Daoy (cell line): ENCODE results near the gene INTS15. TPM values are rescaled to one million over a fixed set of nuclear protein-coding genes. Genes with fewer than 3 reads are reported as not detected.

Experiments used
- DNase-seq: peaks from one replicate; pipeline ENCODE4 v3.0.0-alpha.2; 2015; ENCODE audit warnings: low read depth
- total RNA-seq: library from RNA; depleted of rRNA; stranded (reverse); fragments of >200 nt; shearing (Covaris generic); gene quantifications from 2 replicates; pipeline ENCODE4 v1.2.3, GENCODE V29; 2014

INTS15 gene
- total RNA-seq, 1 experiment from 2014 or later: 13.9 TPM

GRCh38 chr7:6642239-6642839, 52.5 kb downstream of the INTS15 start:
- DNase-seq: no peak

DNA sequence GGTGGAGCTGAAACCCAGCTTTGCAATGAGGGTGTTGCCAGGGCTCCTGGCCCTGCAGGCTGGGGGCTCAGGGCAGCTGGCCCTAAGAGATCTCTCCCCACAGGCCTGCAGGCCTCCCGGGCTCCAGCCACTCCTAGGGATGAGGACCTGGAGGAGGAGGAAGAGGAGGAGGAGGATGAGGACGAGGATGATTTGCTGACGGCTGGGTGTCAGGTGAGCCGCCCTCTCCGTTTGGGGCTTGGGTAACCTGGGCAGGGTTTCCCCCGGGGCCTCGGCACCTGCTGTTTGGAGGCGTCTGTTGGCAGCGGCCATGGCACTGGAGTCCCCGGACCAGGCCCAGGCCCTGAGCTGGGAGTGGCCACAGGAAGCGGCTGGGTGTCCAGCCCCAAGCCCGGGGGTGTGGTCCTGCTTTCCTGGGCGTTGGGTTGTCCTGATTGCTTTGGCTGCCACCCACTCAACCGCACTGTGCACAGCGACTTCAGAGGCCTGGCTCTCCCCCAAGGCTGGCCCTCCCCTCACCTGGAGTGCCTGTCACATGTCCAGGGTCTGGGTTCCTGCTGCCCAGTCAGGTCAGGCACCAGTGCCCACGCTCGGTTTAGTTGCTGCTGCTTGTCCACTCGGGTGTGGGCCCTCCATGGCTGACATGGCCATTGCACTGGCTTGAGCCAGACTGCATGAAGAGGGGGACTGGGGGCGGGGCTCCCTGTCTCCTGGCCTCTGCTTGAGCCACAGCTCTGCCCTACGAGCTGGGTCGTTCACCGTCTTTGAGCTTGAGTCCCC, 53.2 kb downstream of the INTS15 start:
- DNase-seq: no peak

DNA sequence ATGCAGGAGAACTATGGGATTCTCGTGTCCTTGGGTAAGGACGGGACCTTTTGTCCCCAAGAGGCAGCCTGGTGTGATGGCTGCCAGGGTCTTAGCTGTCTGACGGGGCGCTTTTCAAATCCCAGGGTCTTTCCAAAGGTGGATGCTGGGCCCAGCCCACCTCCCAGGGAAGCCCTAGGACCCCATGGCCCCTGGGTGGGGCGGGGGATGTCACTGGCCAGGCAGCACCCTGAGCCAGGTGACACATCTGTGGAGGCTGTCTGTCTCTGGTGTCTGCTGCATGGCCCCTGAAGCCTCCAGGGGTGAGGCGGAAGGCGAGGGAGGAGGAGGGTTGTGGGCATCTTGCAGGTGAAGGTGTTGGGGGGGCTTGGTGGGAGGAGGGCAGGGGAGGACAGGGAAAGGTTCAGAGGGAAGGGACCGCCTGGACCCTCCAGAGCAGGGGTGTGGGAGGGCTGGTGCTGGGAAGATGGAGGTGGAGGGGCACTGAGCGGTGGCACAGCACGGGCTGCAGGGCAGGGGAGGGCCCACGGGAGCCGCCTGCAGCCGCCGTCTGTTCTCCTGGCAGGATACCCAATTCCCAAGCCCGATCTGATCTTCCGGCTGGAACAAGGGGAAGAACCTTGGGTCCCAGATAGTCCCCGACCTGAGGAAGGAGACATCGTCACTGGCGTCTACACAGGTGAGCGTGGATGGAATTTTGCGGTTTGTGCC, 54.2 kb downstream of the INTS15 start:
- no peak for DNase-seq

GRCh38 chr7:6644728-6645127, 54.9 kb downstream of the INTS15 start:
- DNase-seq: no peak

DNA sequence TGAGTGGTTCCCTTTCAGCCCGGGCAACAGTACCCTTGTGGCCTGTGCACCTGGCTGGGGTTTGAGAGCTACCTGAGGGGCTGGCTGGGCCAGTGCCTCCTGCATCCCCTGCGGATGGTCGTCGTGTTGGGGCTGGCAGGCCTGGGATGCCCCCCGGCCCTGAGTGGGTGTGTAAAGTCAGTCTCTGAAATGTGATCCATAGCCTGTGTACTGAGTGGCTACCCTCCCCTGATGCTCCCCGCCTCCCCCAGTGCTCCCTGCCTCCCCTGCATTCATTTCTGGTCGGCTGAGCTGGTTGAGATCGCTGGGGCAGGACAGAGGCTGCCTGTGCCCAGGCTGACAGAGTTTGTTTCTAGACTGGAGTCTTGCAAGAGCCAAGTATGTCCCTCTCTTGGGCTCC, 56.6 kb downstream of the INTS15 start:
- DNase-seq: no peak

GRCh38 chr7:6647080-6647479, 57.3 kb downstream of the INTS15 start:
- DNase-seq: no peak

DNA sequence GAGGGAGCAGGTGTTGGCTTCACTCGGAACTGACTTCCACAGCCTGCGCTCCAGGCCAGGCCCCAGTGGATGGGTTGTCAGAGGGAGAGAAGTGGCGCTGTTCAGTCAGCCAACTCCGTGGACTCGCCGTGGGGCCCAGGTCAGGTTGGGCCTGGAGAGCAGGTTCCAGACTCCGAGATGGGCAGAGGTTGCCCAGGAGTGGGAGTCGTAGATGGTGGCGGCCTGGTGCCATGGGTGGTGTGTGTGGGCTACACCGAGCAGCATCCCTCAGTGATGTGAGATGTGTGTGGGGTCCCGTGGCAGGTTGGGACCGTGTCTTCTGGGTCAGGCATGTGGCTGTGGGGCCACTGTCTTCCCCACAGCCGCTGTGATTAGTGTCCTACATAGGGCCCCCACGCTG, 57.7 kb downstream of the INTS15 start:
- no peak for DNase-seq

DNA sequence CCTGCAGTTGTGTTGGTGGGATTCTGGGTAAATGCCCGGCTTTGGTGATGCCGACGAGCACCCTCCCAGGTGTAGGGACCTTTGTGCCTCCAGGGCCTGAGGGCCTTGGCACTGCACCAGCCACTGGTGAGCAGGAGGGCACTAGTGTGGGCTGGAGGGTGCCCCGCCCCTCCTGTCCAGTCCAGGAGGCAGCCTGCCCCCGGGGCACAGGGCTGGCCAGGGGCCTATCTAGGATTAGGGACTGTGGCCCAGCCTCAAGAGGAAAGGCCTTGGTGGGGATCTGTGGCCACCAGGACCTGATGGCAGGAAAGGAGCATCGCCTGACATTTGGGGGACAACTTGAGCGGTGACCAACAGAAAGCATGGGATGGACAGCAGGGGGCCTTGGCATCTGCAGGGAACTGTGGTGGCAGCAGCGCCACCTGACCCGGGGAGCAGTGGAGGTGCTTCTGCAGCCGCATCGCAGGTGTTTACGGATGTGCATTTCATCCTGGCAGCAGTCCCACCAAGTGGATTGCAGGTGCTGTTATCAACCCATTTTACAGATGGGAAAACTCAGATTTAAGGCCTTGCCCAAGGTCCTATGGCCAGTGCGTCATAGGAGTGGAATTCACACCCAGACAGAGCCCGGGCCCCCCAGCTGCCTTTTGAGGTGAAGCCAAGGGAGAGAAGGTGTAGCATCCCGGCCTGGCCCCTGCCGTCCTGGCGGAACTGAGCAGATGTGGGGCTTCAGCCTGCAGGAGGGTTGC, 58.4 kb downstream of the INTS15 start:
- DNase-seq: no peak

DNA sequence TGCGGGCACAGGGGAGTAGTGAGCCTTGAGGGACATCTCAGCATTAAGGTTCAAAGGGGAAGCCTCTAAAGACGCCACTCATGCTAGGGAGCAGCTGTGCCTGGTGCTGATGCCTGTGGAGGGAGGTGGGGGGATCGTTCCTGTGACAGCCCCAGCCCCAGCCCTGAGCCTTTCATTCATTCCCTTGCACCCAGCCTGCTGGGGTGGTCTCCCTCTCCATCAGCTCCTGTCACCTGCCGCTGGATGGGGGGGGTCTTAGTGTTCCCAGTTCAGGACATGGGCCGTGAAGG, 58.9 kb downstream of the INTS15 start:
- DNase-seq: no peak

- no peak for DNase-seq
Observed at GRCh38 chr7:6649241-6649961, 59.6 kb downstream of the INTS15 start.

- no peak for DNase-seq
Observed at GRCh38 chr7:6650086-6650485, 60.3 kb downstream of the INTS15 start.

DNA sequence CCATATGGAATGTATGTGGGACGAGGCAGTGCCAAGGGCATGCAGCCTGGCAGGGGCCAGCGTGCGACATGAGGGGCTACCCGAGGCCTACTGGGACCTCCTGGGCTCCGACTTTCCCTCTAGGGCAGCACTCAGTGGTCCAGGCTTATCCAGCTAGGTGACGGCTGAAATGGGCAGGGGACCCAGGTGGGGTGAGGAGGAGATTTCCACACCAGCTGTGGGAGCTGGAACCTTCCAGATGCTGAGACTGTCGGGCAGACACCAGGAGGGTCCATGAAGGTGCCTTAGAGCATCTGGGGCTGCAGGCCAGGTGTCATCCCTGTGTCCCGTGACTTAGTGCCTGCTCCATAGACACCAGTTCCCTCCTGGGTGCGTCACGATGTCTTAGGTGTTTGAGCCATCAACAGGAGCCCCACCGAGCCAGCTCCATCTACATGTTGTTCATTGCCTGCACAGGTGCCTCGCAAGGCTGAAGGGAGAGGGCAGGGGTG, 60.7 kb downstream of the INTS15 start:
- DNase-seq: no peak

- no peak for DNase-seq
Observed at GRCh38 chr7:6651851-6652445, 62.1 kb downstream of the INTS15 start.

- DNase-seq: no peak
Observed at GRCh38 chr7:6652446-6653011, 62.7 kb downstream of the INTS15 start.

DNA sequence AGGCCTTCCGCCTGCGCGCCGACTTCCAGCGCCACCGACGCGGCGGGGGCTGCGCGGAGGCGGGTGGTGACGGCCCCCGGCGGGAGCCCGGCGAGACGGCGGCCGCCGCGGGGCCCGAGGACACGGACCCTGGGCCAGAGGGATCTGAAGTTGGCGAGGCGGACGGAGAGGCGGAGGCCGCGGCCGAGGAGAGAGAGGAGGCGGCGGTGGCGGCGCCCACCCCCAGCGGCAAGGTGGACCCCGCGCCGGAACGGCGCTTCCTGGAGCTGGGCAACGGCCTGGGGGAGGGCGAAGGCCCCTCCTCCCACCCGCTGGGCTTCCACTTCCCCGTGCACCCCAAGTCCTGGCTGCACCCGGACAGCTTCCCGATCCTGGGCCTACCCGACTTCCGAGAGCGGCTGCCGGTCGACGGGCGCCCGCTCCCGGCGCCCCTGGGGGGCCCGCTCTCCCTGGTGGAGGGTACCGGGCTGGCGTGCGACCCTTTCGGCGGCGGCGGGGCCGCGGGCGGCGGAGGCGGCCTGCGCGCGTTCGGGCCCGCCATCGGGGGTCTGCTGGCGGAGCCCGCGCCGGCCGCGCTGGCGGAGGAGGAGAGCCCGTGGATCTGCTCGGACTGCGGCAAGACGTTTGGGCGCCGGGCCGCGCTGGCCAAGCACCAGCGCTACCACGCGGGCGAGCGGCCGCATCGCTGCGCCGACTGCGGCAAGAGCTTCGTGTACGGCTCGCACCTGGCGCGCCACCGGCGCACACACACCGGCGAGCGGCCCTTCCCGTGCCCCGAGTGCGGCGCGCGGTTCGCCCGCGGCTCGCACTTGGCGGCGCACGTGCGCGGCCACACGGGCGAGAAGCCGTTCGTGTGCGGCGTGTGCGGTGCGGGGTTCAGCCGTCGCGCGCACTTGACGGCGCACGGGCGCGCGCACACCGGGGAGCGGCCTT, 63.5 kb downstream of the INTS15 start:
- DNase-seq: no peak

- DNase-seq: no peak
Observed at GRCh38 chr7:6654113-6654841, 64.5 kb downstream of the INTS15 start.

GRCh38 chr7:6654842-6655610, 65.2 kb downstream of the INTS15 start:
- no peak for DNase-seq
